H1 (cell line): ENCODE results near the gene NOS2. TPM values are rescaled to one million over a fixed set of nuclear protein-coding genes. Genes with fewer than 3 reads are reported as not detected.

Source experiments
- ATF3 ChIP-seq: IDR thresholded peaks from 2 replicates; pipeline ENCODE4 v1.6.1; 2011; ENCODE audit warnings: low read depth, mild to moderate bottlenecking, low read length; ENCODE audit not compliant: insufficient read depth
- GABPA ChIP-seq: IDR thresholded peaks from 2 replicates; pipeline ENCODE4 v1.6.1; 2011; ENCODE audit warnings: mild to moderate bottlenecking, low read length, moderate library complexity, borderline replicate concordance; ENCODE audit not compliant: insufficient read depth
- RAD21 ChIP-seq, 2 experiments: IDR thresholded peaks in 1 of 2; conservative IDR thresholded peaks in 1 of 2; 2 replicates each; pipeline ENCODE4 v1.6.1; 2011; ENCODE audit warnings: low read depth in 2 of 2, low read length in 2 of 2, improper control_type of control experiment in 1 of 2, inconsistent platforms in 1 of 2, mild to moderate bottlenecking in 1 of 2, moderate library complexity in 1 of 2
- polyA plus RNA-seq, 7 experiments: library from polyadenylated mRNA; depleted of rRNA in 3 of 7; stranded (reverse) in 5 of 7; unstranded in 2 of 7; fragments of >200 nt in 5 of 7; fragments of 200-250 nt in 2 of 7; gene quantifications; 1 replicate in 5 of 7; 2 replicates in 1 of 7; 4 replicates in 1 of 7; pipeline versions ENCODE4 v1.2.1 to v1.2.3, GENCODE V29; 2011 to 2013; ENCODE audit warnings: missing spikeins in 2 of 7, mixed read lengths in 2 of 7
- total RNA-seq: library from RNA; stranded (reverse); fragmentation: NEBNext Ultra II Directional; extraction: Animal tissue kit (Norgen Biotek cat#: 25700); gene quantifications from 2 replicates; pipeline ENCODE4 v1.2.1, GENCODE V29; 2021

The NOS2 gene
- total and polyA plus RNA-seq, 2 of the 8 experiments (the other 6 are each of a cell fraction or from before 2014, with no cell fraction given) = 1.0 to 1.9 TPM

- TF ChIP-seq RAD21 (IDR thresholded peaks at IDR 0.05 in 1 of 2, conservative IDR thresholded peaks at IDR 0.05 in 1 of 2; ENCODE audit: low read depth in 2 of 2, low read length in 2 of 2) = no peak
- no peak for TF ChIP-seq ATF3
- no peak for TF ChIP-seq GABPA
These were observed 18.8 kb upstream of the NOS2 start (continued) for GRCh38 chr17:27819145-27819544.
